Ishikawa (cell line): ENCODE data around the gene ACSBG1.

Experiments
- CREB1 ChIP-seq: IDR thresholded peaks from 2 replicates; pipeline ENCODE4 v1.6.1; 2012; ENCODE audit warnings: low read depth
- EGR1 ChIP-seq: IDR thresholded peaks from 2 replicates; pipeline ENCODE4 v1.6.1; 2012
- EP300 ChIP-seq: IDR thresholded peaks from 2 replicates; pipeline ENCODE4 v1.6.1; 2012; ENCODE audit warnings: borderline replicate concordance
- NFIC ChIP-seq: IDR thresholded peaks from 2 replicates; pipeline ENCODE4 v1.6.1; 2012
- TEAD4 ChIP-seq: IDR thresholded peaks from 2 replicates; pipeline ENCODE4 v1.6.1; 2012
- YY1 ChIP-seq: IDR thresholded peaks from 2 replicates; pipeline ENCODE4 v1.6.1; 2012; ENCODE audit warnings: low read depth

DNA sequence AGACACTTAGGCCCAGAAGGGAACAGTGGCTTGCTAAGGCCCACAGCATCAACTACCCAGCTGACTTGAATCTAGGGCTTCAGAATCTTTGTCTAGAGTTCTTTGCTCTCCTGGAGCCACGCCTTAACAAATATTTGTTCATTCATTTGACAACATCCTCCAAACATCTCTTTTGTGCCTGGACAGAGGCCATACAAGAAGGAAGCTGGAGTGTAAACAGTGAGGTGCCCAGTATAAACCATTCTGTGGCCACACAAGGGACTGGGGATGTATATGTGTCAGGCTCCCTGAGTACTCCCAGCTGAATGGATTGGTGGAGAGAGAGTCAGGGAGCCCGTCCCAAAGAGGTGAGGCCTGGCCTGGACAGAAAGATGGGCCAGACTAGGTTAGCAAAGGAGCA is 106.5 kb downstream of the ACSBG1 start:
- TF ChIP-seq NFIC (no peak), CREB1 (no peak), TEAD4 (no peak), EGR1 (no peak), EP300 (no peak), YY1 (no peak)
